SW480 (cell line): ENCODE results near the gene ABAT.
"Not testable (repeated sequence)": the region's sequence is repeated elsewhere in the genome, so short reads cannot be mapped to it uniquely, and the experiment has no call there.

Source experiments
- DNase-seq: peaks from one replicate; pipeline ENCODE4 v3.0.0-alpha.2; 2016; ENCODE audit warnings: low spot score

The ABAT gene

DNA sequence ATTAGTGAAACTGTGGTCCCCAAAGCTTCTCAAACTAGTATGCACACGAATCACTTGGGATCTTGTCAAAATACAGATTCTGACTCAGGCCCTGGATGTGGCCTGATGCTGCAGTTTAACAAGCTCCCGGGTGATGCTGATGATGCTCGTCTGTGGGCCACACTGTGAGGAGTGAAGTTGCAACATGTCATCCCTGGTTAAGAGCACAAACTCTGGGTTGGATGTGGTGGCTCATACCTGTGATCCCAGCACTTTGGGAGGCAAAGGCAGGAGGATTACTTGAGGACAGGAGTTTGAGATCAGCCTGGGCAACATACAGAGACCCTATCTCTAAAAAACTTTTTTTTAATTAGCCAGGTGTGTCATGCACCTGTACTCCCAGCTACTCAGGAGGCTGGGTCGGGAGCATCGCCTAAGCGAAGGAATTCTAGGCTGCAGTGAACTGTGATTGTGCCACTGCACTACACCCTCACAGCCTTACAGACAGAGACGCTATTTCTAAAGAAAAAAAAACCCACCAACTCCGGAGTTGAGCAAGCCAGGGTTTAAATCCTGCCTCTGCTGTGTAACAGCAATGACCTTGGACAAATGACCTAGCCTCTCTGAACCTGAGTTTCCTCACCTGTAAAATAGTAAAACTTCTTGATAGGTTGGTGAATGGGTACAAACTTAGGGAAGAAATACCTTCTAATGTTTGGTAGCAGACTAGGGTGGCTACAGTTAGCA, 24.4 kb upstream of the ABAT start:
- no peak for DNase-seq

DNA sequence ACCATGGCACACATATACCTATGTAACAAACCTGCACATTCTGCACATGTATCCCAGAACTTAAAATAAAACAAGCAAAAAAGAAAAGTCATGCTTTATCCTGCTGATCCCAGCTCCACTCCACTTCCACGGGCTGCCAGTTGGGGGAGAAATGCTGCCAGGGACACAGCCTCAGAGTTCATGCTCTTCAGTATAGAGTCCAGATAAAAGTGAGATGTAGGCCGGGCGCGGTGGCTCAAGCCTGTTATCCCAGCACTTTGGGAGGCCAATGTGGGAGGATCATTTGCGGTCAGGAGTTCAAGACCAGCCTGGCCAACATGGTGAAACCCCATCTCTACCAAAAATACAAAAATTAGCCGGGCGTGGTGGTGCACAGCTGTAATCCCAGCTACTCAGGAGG, 22.5 kb upstream of the ABAT start:
- not testable (repeated sequence) for DNase-seq

DNA sequence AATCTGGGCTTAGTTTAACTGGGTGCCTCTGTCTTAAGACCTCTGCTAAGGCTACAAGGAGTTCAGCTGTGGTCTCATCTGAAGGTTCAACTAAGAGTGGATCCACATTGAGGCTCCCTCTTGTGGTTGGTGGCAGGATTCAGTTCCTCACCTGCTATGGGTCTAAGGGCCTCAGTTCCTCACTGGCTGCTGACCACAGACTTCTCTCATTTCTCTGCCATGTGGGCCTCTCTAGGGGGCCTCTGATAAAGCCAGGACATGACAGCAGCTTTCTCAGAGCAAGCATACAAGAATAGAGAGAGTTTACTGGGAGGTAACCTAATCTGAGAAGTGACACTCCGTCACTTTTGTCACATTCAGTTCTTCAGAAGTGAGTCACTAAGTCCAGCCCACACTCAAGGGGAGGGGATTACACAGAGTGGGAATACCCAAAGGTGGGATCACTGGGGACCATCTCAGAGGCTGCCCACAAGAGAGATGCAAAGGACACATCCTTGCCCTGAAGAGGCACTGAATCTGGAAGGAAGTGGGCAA, 19.2 kb upstream of the ABAT start:
- no peak for DNase-seq

DNA sequence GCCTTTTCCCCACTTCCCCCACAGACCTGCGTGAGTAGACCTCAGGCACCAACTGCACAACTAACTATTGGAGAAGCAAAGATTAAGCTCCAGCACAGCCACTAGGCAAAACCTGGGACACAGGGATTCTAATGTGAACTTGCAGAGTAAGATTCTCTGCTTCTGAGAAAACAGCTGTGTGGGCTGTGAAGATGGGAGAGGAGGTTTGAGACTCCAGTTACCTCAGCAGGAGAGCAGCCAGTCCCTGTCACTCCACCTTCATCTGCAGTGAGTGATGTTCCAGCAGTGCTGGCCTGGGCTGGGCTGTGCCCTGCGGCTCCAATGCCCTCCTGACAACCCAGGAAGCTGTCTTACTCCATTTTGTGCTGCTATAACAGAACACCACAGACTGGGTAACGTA, 18.0 kb upstream of the ABAT start:
- DNase-seq, result no peak

GRCh38 chr16:8660841-8661301, 13.5 kb upstream of the ABAT start:
- peak; percentile 52 for DNase-seq

- DNase-seq, result no peak
Observed at GRCh38 chr16:8661703-8662102, 12.7 kb upstream of the ABAT start.

- no peak for DNase-seq
Observed at GRCh38 chr16:8663192-8664089, 11.0 kb upstream of the ABAT start.

DNA sequence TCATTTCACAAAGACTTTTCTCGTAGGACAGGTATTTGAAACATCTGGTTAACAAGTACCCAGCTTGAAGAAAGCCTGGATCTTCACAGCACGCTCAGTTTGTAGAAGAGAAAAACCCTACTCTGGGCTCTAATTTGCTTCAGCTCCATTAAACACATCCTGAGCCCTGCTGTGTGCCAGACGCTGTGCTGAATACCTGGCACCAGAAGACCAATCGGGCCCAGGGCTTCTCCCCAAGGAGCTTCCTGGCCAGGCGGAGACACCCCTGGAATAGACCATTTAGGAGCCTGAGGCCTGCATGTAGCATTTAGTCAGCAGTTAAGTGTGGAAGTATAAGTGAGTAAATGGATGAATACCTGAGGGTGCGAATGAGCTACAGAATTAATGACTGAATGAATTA, 8.9 kb upstream of the ABAT start:
- no peak for DNase-seq

GRCh38 chr16:8667492-8667891, 6.9 kb upstream of the ABAT start:
- DNase-seq, result no peak

GRCh38 chr16:8668113-8668512, 6.3 kb upstream of the ABAT start:
- DNase-seq, result no peak

DNA sequence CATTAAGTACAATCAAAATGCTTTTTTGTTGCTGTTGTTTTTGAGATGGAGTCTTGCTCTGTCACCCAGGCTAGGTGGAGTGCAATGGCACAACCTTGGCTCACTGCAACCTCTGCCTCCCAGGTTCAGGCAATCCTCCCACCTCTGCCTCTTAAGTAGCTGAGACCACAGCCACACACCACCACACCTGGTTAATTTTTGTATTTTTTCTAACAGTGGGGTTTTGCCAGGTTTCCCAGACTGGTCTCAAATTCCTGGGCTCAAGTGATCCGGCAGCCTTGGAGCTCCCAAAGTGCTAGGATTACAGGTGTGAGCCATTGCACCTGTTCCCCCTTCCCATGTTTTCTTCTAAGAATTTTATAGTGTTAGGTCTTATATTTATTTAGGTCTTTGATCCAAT, 4.9 kb upstream of the ABAT start:
- no peak for DNase-seq

DNA sequence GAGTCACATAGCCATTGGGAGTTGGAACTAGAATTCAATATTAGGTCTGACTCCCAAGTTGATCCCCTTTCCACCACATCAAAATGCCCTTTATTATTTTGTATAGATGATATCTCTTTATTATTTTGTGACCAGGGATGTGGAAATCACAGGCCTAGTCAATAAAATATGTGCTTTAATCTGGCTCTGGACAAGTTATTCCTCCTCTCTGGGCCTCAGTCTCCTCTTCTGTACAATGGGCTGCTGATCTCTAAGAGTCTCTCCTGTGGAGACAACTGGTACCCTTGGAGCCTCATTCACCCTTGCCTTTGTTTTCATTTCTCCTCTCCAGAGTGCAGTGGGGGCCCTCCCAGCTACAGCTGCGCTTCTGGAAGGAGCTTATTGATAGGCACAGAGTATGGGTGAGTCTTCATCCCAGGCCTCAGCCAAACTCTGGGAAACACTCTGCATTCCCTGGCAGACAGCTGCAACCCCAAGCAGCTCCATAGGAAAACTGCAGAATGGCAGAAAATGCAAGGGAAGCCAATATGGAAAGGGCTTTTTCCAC, 4.3 kb upstream of the ABAT start:
- no peak for DNase-seq

DNA sequence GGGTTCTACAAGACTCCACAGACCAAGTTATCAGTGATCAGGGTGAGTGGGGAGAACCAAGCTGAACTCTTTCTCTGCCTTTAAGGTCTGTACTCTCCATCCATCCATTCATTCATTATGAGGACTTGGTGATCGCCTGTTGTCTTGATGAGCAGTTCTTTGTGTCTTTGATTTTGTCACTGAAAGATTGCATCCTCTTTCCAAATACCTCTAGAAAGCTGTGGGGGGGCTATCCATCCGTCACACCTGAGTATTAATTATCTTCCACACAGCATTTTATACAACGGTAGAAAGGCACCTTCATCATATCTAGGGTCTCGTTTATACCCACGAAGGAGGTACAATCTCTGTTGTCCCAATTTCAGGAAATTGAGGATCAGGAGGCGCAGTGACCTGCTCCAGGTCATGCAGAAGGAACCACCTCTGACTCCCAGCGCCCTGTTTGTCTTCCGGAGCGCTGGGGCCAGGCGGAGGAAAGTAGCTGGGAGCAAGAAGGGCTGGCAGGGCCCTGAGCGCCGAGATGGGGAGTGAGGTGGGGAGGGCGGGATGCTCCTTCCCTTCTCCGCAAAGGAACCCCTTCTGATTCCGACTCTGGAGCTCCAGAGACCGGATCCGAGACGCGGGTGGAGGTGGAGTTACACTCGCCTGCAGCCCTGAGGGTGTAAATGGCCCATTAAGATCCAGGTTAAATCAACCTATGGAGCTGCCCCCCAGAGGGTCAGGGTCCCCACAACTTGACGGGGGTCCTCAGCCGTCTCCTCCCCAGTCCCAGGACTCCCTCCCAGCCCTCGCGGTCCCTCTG, 605 bp upstream of the ABAT start:
- DNase-seq, result peak; percentile 9

DNA sequence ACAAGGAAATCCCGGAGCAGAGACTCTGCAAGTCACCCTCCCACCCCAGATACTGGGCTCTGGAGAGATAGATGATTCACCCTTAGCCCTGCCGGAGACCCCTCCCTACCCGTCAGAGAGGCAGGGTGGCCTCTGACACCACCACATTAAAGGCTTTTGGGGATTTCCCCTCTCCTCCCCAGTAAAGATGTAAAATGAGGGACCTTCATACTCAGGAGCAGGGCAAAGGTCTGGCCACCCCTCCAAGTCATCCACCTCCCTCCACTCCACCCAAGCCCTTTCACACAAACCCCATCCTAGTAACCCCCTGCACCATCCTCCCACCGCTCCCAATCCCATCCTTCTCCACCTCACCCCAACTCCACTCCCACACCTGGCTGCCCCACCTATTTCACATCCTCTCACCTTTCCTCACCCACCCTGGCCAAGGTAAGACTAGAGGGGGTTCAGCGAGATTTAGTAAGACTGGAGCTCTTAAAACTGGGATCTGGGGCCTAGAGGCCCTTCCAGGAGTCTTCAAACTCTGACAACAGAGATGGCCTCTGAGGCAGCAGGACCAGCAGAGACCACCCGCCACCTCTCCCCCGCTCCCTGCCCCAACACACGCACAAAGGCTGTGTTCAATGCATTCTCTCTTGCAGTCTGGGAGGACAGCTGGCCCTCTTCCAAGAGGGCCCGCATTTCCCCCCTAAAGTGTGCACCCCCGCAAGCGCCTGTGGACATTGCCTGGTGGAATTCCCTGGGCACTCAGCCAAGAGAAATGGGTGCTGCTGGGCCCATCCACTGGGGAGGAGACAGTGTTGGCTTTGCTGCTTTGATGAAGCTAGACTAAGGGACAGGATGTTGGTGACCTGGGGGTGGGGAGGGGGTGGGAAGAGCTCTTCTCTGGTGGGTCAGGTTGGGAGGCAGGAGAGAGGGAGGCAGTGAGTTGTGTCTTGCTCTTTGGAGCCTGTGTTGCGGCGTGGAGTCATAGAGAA, 1.1 kb downstream of the ABAT start:
- DNase-seq, result peak; percentile 28

GRCh38 chr16:8676160-8676547, 1.7 kb downstream of the ABAT start:
- DNase-seq, result no peak

- no peak for DNase-seq
Observed at GRCh38 chr16:8676737-8677375, 2.4 kb downstream of the ABAT start.

GRCh38 chr16:8677481-8677880, 3.1 kb downstream of the ABAT start:
- DNase-seq, result peak; percentile 47

GRCh38 chr16:8678068-8678927, 3.9 kb downstream of the ABAT start:
- no peak for DNase-seq

DNA sequence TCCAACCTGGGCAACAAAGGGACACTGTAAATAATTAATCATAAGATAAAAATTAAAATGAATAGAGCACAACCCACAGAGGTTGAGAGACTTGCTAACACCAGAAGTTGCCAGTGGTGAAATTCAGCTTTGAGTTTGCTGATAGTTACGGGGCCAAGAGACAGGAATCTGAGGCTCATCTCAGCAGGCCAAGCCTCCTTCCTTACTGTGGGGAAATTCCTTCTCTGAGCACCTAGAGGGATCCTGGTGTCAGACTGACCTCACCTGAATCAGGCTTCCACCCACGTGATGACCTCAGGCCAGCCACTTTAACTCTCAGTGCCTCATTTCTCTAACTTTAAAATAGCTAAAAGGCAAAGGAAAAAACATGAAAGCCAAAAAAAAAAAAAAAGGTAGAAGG, 4.7 kb downstream of the ABAT start:
- DNase-seq, result no peak
